IMR-90 (cell line): Measurements from ENCODE around the gene BBS12.

ENCODE experiments used
- CEBPB ChIP-seq: IDR thresholded peaks from 2 replicates; pipeline ENCODE4 v1.6.1; 2012; ENCODE audit warnings: low read depth, low read length, improper control_type of control experiment
- MAZ ChIP-seq: IDR thresholded peaks from 2 replicates; pipeline ENCODE4 v1.6.1; 2012; ENCODE audit warnings: low read depth, mild to moderate bottlenecking, low read length, improper control_type of control experiment, moderate library complexity, borderline replicate concordance
- MXI1 ChIP-seq: IDR thresholded peaks from 2 replicates; pipeline ENCODE4 v1.6.1; 2012; ENCODE audit warnings: low read depth, mild to moderate bottlenecking, low read length, moderate library complexity, borderline replicate concordance
- POLR2A ChIP-seq: IDR thresholded peaks from 2 replicates; pipeline ENCODE4 v1.6.1; 2012; ENCODE audit warnings: mild to moderate bottlenecking, low read depth, low read length
- RAD21 ChIP-seq: IDR thresholded peaks from 2 replicates; pipeline ENCODE4 v1.6.1; 2012; ENCODE audit warnings: low read length, improper control_type of control experiment
- RCOR1 ChIP-seq: IDR thresholded peaks from 2 replicates; pipeline ENCODE4 v1.6.1; 2012; ENCODE audit warnings: mild to moderate bottlenecking, low read length, improper control_type of control experiment; ENCODE audit not compliant: insufficient replicate concordance
- SMC3 ChIP-seq: fragments of 150-350 bp; IDR thresholded peaks from 2 replicates; pipeline ENCODE4 v1.6.1; 2016; ENCODE audit warnings: low read depth, mild to moderate bottlenecking, antibody characterized with exemption, low read length, moderate library complexity
- TF ChIP-seq, protein P1 (sequence below): conservative IDR thresholded peaks from 2 replicates; pipeline ENCODE4 v1.5.1; 2012; ENCODE audit warnings: mild to moderate bottlenecking, low read depth, low read length, improper control_type of control experiment
- TF ChIP-seq, protein P2 (sequence below): fragments of 150-350 bp; IDR thresholded peaks from 2 replicates; pipeline ENCODE4 v1.6.1; 2017; ENCODE audit warnings: mild to moderate bottlenecking, antibody characterized with exemption, low read length, low read depth
- TF ChIP-seq, protein P3 (sequence below): fragments of 150-350 bp; IDR thresholded peaks from 2 replicates; pipeline ENCODE4 v1.6.1; 2016; ENCODE audit warnings: low read depth, mild to moderate bottlenecking, low read length, moderate library complexity, borderline replicate concordance

DNA sequence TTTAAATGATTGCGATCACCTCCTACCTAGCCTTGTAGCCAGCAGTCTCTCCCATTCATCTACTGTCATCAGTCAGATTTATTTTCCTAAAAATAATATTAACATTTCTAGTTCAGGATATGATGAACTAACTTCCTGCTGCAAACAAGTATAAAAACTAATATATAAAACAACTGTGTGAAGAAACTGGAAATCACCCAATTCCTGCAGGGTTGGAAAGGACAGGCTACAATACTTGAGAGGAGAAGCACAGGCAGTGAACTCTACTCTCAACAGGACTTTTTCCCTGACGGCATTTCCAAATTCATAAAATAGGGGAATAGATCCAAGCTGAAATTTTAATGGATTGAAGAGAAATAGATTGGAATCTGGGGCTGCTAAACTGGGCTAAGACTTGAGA lies 14.2 kb upstream of the BBS12 start:
- TF ChIP-seq RCOR1 (no peak), CEBPB (no peak), POLR2A (no peak), MXI1 (no peak), RAD21 (no peak), SMC3 (no peak), MAZ (no peak)
- TF ChIP-seq, protein P1, sequence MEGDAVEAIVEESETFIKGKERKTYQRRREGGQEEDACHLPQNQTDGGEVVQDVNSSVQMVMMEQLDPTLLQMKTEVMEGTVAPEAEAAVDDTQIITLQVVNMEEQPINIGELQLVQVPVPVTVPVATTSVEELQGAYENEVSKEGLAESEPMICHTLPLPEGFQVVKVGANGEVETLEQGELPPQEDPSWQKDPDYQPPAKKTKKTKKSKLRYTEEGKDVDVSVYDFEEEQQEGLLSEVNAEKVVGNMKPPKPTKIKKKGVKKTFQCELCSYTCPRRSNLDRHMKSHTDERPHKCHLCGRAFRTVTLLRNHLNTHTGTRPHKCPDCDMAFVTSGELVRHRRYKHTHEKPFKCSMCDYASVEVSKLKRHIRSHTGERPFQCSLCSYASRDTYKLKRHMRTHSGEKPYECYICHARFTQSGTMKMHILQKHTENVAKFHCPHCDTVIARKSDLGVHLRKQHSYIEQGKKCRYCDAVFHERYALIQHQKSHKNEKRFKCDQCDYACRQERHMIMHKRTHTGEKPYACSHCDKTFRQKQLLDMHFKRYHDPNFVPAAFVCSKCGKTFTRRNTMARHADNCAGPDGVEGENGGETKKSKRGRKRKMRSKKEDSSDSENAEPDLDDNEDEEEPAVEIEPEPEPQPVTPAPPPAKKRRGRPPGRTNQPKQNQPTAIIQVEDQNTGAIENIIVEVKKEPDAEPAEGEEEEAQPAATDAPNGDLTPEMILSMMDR = no peak
- TF ChIP-seq, protein P2, sequence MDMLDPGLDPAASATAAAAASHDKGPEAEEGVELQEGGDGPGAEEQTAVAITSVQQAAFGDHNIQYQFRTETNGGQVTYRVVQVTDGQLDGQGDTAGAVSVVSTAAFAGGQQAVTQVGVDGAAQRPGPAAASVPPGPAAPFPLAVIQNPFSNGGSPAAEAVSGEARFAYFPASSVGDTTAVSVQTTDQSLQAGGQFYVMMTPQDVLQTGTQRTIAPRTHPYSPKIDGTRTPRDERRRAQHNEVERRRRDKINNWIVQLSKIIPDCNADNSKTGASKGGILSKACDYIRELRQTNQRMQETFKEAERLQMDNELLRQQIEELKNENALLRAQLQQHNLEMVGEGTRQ = no peak
- TF ChIP-seq, protein P3, sequence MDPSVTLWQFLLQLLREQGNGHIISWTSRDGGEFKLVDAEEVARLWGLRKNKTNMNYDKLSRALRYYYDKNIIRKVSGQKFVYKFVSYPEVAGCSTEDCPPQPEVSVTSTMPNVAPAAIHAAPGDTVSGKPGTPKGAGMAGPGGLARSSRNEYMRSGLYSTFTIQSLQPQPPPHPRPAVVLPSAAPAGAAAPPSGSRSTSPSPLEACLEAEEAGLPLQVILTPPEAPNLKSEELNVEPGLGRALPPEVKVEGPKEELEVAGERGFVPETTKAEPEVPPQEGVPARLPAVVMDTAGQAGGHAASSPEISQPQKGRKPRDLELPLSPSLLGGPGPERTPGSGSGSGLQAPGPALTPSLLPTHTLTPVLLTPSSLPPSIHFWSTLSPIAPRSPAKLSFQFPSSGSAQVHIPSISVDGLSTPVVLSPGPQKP = no peak
